ENCODE data around the gene PGLYRP2.
"Not testable (repeated sequence)": the region's sequence is repeated elsewhere in the genome, so short reads cannot be mapped to it uniquely, and the experiment has no call there.

The PGLYRP2 gene, protein sequence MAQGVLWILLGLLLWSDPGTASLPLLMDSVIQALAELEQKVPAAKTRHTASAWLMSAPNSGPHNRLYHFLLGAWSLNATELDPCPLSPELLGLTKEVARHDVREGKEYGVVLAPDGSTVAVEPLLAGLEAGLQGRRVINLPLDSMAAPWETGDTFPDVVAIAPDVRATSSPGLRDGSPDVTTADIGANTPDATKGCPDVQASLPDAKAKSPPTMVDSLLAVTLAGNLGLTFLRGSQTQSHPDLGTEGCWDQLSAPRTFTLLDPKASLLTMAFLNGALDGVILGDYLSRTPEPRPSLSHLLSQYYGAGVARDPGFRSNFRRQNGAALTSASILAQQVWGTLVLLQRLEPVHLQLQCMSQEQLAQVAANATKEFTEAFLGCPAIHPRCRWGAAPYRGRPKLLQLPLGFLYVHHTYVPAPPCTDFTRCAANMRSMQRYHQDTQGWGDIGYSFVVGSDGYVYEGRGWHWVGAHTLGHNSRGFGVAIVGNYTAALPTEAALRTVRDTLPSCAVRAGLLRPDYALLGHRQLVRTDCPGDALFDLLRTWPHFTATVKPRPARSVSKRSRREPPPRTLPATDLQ

DNA sequence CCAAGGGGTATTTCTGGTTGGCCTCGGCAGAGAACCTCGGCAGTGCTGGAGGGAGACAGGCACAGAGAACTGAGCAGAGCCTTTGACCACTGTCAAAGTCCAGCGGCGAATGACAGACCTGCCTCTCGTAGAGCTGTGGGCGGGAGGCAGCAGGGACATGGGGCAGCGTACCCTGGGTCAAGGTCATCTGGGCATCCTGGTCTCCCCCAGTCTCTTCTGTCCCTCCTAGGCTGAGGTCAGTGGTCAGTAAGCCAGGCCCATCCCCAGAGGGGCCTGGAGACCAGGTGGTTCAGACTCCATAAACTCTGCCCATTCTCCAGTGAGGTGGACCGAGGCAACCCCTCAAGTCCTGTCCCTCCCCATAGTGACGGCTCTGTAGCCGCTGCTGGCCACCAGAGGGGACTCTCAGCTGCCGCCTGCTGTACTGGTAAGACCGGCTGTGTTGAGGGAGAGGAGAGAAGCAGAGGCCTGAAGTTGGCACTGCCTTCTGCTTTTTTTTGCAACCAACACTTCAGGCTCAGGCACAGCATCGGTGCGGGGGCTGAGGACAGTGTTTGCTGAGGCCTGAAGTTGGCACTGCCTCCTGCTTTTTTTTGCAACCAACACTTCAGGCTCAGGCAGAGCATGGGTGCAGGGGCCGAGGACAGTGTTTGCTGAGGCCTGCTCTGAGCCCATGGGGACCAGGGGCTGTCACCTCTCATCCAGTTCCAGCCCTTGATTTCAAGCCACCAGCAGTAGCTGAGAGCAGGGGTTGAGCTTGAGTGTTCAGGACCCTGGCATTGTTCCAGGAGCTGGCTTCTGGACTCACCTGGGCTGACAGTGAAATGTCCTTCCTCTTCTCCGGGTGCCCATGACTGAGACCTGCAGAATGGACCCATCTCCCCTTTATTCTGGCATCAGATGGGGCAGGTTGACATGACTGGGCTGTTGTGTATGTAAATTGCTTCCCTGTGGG lies at the start of gene PGLYRP2:
TSS of gene PGLYRP2 (minus strand) at position 111 of the 955 bp plus-strand sequence. CDS start 130 bp downstream, outside the sequence.
- no peak for DNase-seq (ENCODE audit: low read depth)

- no peak for DNase-seq (ENCODE audit: low read depth)
These were observed 48.4 kb upstream of the PGLYRP2 start for GRCh38 chr19:15527705-15528104.

DNA sequence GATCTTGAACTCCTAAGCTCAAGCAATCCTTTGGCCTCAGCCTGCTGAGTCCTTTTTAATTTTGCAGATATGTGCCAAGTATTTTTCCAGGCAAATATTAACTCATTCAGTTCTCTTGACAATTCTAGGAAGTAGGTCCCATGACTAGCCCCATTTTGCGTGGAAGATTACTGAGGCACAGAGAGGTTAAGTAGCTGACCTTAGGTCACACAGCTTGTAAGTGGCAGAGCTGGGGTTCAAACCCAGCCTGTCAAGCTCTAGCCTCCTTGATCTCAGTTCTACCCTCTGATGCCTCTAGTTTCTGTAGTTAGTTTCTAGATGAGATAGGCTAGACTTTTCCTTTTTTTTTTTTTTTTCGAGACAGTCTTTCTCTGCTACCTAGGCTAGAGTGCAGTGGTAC lies 47.1 kb upstream of the PGLYRP2 start:
- no peak for DNase-seq (ENCODE audit: low read depth)

- DNase-seq (ENCODE audit: low read depth): no peak
These were observed 46.0 kb upstream of the PGLYRP2 start for GRCh38 chr19:15525291-15525690.

- no peak for DNase-seq (ENCODE audit: low read depth)
These were observed 45.5 kb upstream of the PGLYRP2 start for GRCh38 chr19:15524781-15525180.

DNA sequence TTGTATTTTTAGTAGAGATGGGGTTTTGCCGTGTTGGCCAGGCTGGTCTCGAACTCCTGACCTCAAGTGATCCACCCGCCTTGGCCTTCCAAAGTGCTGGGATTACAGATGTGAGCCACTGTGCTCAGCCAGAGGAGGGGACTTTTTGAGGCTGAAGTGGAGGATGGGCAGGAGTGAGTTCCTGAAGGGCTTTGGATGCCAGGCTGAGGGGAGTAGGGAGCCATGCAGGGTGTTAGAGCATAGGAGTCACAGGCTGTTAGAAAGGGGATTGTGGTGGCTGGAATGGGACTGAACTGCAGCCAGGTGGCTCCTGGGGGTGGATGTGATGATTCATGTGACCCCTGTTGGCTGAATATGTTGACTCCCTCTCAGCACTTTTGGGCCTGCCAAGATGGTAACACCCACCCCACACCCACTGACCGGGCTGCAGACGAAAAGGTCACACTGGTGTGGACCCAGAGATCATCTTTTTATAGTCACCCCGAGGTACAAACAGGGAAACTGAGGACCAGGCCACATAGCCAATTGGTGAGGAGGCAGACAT lies 40.2 kb upstream of the PGLYRP2 start:
- no peak for DNase-seq (ENCODE audit: low read depth)

DNA sequence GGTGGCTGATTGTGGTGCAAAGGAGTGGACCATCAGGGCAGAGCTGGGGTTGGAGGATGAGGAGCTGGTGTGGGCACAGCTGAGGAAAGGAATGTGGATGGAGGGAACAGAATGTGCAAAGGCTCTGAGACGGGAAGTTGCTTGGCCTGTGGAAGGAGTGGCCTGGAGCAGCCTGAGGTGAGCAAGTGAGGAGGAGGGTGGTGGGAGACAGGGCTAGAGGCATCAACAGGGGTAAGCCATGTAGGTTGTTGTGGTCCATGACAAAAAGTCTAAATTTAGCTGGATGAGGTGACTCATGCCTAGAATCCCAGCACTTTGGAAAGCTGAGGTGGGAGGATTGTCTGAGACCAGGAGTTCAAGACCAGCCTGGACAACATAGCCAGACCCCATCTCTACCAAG lies 38.5 kb upstream of the PGLYRP2 start:
- DNase-seq (ENCODE audit: low read depth): no peak

GRCh38 chr19:15516363-15516762 lies 37.1 kb upstream of the PGLYRP2 start:
- no peak for DNase-seq (ENCODE audit: low read depth)

GRCh38 chr19:15515227-15515625 lies 35.9 kb upstream of the PGLYRP2 start:
- not testable (repeated sequence) for DNase-seq (ENCODE audit: low read depth)

- no peak for DNase-seq (ENCODE audit: low read depth)
These were observed 32.5 kb upstream of the PGLYRP2 start for GRCh38 chr19:15511671-15512424.

- no peak for DNase-seq (ENCODE audit: low read depth)
These were observed 28.9 kb upstream of the PGLYRP2 start, which contains the start of gene CYP4F22 for GRCh38 chr19:15508035-15508710. TSS of gene CYP4F22 (plus strand) at chr19:15508525. CDS start at chr19:15525337, 16,812 bp downstream.

DNA sequence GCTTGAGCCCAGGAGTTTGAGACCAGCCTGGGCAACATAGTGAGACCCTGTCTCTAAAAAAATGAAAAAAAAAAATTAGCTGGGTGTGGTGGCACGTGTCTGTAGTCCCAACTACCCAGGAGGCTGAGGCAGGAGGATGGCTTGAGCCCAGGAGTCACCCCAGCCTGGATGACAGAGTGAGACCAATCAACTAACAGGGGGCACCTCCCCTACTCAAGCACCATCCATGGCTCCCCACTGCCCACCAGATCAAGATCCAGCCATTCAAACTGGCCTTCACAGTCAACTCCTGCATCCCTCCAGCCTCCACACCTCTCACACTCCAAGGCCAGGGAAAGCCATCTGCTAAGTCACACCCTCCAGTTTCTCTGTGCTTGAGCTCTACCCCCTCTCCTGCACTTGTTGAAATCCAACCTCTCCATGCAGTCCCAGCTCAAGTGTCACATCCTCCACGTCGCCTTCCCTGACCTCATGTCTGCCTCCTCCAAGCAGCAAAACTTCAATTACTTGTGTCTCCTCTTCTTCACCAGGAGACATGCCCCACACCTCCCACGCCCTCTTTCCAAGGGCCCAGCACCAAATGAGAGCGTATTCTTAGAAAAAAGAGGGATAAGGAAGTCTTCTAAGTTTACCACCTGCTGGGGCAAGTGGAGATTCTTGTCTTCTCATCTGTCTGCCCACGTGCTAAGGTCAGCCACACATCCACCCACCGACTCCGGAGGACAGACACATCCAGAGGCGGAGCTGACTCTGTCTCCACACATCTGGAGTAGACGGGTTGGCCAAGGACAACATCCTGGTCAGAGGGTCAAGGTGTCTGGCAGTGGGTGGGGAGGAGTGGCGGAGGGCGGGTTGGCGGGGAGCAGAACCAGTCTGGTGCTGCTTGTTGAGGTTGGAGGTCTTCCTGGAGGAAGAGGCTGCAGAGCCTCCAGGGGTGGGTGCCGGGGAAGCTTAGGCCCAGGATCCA lies 28.1 kb upstream of the PGLYRP2 start:
- no peak for DNase-seq (ENCODE audit: low read depth)

DNA sequence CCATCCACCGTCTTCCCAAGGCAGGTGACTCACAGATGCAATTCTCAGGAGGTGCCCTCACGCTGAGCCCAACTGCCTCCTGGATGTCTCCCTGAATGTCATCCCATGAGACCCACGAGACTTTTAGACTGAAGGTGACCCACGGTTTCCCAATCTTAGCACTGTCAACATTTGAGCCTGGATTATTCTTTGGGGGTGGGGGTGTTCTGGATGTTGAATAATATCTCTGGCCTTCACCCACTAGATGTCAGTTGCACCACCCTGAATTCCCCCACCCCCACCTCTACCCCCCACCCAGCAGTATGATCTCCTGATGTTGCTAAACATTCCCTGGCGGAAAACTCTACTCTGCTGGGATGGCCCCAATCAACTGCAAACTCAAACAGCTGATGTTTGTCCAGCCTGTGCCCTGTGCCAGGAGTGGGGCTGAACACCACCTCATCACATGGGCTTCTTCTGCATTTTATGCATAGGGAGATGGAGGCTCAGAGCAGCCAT lies 26.8 kb upstream of the PGLYRP2 start:
- DNase-seq (ENCODE audit: low read depth): no peak

GRCh38 chr19:15502264-15502663 lies 23.0 kb upstream of the PGLYRP2 start:
- DNase-seq (ENCODE audit: low read depth): no peak

DNA sequence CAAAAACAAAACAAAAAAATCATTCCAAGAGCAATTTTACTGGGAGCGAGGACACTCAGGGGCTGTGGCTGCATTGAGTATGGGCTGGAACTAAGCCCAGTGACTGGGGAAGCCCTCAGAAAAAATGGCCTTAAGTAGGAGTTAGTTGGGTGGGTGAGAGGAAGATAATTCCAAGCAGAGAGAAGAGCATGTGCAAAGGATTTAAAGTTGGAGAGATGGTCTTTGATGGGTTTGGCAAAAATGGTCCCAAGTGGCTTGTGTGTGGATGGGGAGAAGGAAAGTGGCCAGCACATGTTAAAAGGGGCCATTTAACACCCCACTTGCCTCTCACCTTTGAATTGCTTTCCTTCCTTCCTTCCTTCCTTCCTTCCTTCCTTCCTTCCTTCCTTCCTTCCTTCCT lies 22.3 kb upstream of the PGLYRP2 start:
- DNase-seq (ENCODE audit: low read depth): no peak

DNA sequence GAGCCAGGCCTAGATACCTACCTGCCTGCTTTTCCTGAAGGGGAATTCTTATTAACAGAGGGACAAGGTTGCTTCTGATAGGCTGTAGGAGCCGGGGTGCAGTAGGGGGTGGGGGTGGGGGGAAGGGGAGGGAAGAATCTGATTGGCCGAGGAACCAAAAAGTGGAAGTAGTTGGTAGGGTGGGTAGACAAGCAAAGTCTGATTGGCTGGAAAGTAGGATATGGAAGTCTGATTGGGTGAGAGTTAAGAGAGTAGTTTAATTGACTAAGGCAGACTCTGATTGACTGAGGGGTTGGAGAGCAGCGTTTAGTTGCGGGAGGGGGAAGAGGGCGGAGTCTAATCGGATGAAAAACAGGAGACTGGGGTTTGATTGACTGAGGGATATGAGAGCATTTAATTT lies 19.6 kb upstream of the PGLYRP2 start:
- DNase-seq (ENCODE audit: low read depth): no peak

DNA sequence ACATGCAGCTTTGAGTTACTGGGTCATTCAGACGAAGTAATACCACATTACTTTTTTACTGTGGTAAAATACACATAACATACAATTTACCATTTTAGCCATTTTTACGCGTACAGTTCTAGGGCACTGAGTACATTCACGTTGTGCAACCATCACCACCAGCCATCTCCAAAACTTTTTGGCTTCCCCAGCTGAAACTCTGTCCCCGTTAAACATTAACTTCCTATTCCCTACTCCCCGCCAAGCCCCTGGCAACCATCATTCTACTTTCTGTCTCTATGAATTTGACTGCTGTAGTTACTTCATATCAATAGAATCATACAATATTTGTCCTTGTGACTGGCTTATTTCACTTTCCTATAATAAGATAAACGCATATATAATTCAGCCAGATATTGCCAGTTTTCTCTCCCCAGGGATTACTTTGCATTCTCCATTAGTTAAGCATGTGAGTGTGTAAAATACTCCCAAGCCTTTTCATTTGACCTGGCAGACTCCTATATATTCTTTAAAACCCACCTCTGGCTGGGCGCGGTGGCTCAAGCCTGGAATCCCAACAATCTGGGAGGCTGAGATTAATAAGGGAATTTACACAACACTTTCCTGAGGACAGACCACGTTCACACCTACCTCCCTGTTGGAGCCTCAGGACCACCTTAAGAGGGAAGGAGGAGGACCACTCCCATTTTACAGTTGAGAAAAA lies 19.0 kb upstream of the PGLYRP2 start:
- DNase-seq (ENCODE audit: low read depth): no peak

GRCh38 chr19:15495151-15495550 lies 15.8 kb upstream of the PGLYRP2 start:
- no peak for DNase-seq (ENCODE audit: low read depth)

Data from iris pigment epithelial cell (primary cell).